Measurements from ENCODE around the gene PXDC1. TPM values are rescaled to one million over a fixed set of nuclear protein-coding genes. Genes with fewer than 3 reads are reported as not detected.
"Not testable (repeated sequence)": the region's sequence is repeated elsewhere in the genome, so short reads cannot be mapped to it uniquely, and the experiment has no call there.

Gene PXDC1
- total RNA-seq, 2 experiments from 2014 or later, result 0.47 TPM; not detected in 1

- CTCF ChIA-PET; H3K36me3 Mint-ChIP-seq; H3K27ac Mint-ChIP-seq; DNase-seq; H3K4me1 Mint-ChIP-seq; H3K9me3 Mint-ChIP-seq (ENCODE audit: low read depth); H3K4me3 Mint-ChIP-seq; ATAC-seq: not testable (repeated sequence)
- peaks cover 15% of the 10 kb centered on the region for H3K27me3 Mint-ChIP-seq
Measured at GRCh38 chr6:3677351-3677750, 74.2 kb downstream of the PXDC1 start.

Other genes with a start within 250 kb of the PXDC1 start
- gene FAM50B, start 97.7 kb upstream of the PXDC1 start, total RNA-seq, result 10 to 100 TPM in 1 of 2 experiments, 1 to 10 TPM in 1; 8.8 to 10.6 TPM